ENCODE results near the gene TMEM92.

Gene TMEM92

GRCh38 chr17:50263331-50264262 is 10.7 kb upstream of the TMEM92 start:
- peaks cover 3% of the 10 kb centered on the region; the same call in 1 of the 2 replicates for H3K4me1 ChIP-seq (ENCODE audit: insufficient read depth, low read length)
- no peaks in the 10 kb centered on the region for H3K9me3 ChIP-seq (ENCODE audit: insufficient read depth, low read depth, low read length)
- H3K36me3 ChIP-seq (ENCODE audit: insufficient read depth, low read depth, low read length), result no peaks in the 10 kb centered on the region
- H3K4me3 ChIP-seq (ENCODE audit: low read length), result peak overlapping the region; percentile 58; the same call in 1 of the 2 replicates
- no peaks in the 10 kb centered on the region; the same call in 1 of the 2 replicates for H3K27me3 ChIP-seq (ENCODE audit: insufficient read depth, low read length)
- no peak overlapping the region for H3K27ac ChIP-seq (ENCODE audit: low read length)
- H3K9ac ChIP-seq (ENCODE audit: low read depth, low read length), result peak overlapping the region; percentile 10; the same call in 1 of the 2 replicates

GRCh38 chr17:50264263-50265113 is 9.8 kb upstream of the TMEM92 start:
- Histone ChIP-seq H3K4me1 (ENCODE audit: insufficient read depth, low read length) (peaks cover 3% of the 10 kb centered on the region; the same call in 1 of the 2 replicates), H3K27me3 (ENCODE audit: insufficient read depth, low read length) (no peaks in the 10 kb centered on the region; the same call in 1 of the 2 replicates), H3K4me3 (ENCODE audit: low read length) (peak overlapping the region; percentile 58; the same call in 1 of the 2 replicates), H3K36me3 (ENCODE audit: insufficient read depth, low read depth, low read length) (no peaks in the 10 kb centered on the region), H3K9me3 (ENCODE audit: insufficient read depth, low read depth, low read length) (no peaks in the 10 kb centered on the region), H3K9ac (ENCODE audit: low read depth, low read length) (peak overlapping the region; percentile 10; the same call in 1 of the 2 replicates), H3K27ac (ENCODE audit: low read length) (no peak overlapping the region)

- no peak overlapping the region for H3K9ac ChIP-seq (ENCODE audit: low read depth, low read length)
- H3K4me3 ChIP-seq (ENCODE audit: low read length), result no peak overlapping the region
- H3K27ac ChIP-seq (ENCODE audit: low read length), result no peak overlapping the region
- H3K4me1 ChIP-seq (ENCODE audit: insufficient read depth, low read length), result peaks cover 3% of the 10 kb centered on the region; the same call in 1 of the 2 replicates
- no peaks in the 10 kb centered on the region for H3K9me3 ChIP-seq (ENCODE audit: insufficient read depth, low read depth, low read length)
- H3K36me3 ChIP-seq (ENCODE audit: insufficient read depth, low read depth, low read length), result no peaks in the 10 kb centered on the region
- H3K27me3 ChIP-seq (ENCODE audit: insufficient read depth, low read length), result no peaks in the 10 kb centered on the region; the same call in 1 of the 2 replicates
These were observed 9.1 kb upstream of the TMEM92 start for GRCh38 chr17:50265212-50265611.

- Histone ChIP-seq H3K27me3 (ENCODE audit: insufficient read depth, low read length) (no peaks in the 10 kb centered on the region; the same call in 1 of the 2 replicates), H3K9me3 (ENCODE audit: insufficient read depth, low read depth, low read length) (no peaks in the 10 kb centered on the region), H3K27ac (ENCODE audit: low read length) (no peak overlapping the region), H3K36me3 (ENCODE audit: insufficient read depth, low read depth, low read length) (no peaks in the 10 kb centered on the region), H3K4me1 (ENCODE audit: insufficient read depth, low read length) (peaks cover 9% of the 10 kb centered on the region; the same call in 1 of the 2 replicates), H3K4me3 (ENCODE audit: low read length) (no peak overlapping the region), H3K9ac (ENCODE audit: low read depth, low read length) (no peak overlapping the region)
These were observed 8.5 kb upstream of the TMEM92 start for GRCh38 chr17:50265690-50266315.

- Histone ChIP-seq H3K4me1 (ENCODE audit: insufficient read depth, low read length) (peaks cover 10% of the 10 kb centered on the region; the same call in 1 of the 2 replicates), H3K27me3 (ENCODE audit: insufficient read depth, low read length) (peaks cover 4% of the 10 kb centered on the region; the same call in 1 of the 2 replicates), H3K36me3 (ENCODE audit: insufficient read depth, low read depth, low read length) (no peaks in the 10 kb centered on the region), H3K9me3 (ENCODE audit: insufficient read depth, low read depth, low read length) (no peaks in the 10 kb centered on the region), H3K9ac (ENCODE audit: low read depth, low read length) (no peak overlapping the region), H3K4me3 (ENCODE audit: low read length) (no peak overlapping the region), H3K27ac (ENCODE audit: low read length) (no peak overlapping the region)
These were observed 7.7 kb upstream of the TMEM92 start for GRCh38 chr17:50266384-50267073.

- H3K4me3 ChIP-seq (ENCODE audit: low read length), result no peak overlapping the region
- peaks cover 10% of the 10 kb centered on the region for H3K27me3 ChIP-seq (ENCODE audit: insufficient read depth, low read length)
- H3K9ac ChIP-seq (ENCODE audit: low read depth, low read length), result no peak overlapping the region
- H3K27ac ChIP-seq (ENCODE audit: low read length), result no peak overlapping the region
- peaks cover 10% of the 10 kb centered on the region; the same call in 1 of the 2 replicates for H3K4me1 ChIP-seq (ENCODE audit: insufficient read depth, low read length)
- no peaks in the 10 kb centered on the region for H3K36me3 ChIP-seq (ENCODE audit: insufficient read depth, low read depth, low read length)
- H3K9me3 ChIP-seq (ENCODE audit: insufficient read depth, low read depth, low read length), result no peaks in the 10 kb centered on the region
These were observed 7.0 kb upstream of the TMEM92 start for GRCh38 chr17:50267074-50267841.

- Histone ChIP-seq H3K27ac (ENCODE audit: low read length) (no peak overlapping the region), H3K9ac (ENCODE audit: low read depth, low read length) (no peak overlapping the region), H3K4me1 (ENCODE audit: insufficient read depth, low read length) (peaks cover 14% of the 10 kb centered on the region; the same call in 1 of the 2 replicates), H3K9me3 (ENCODE audit: insufficient read depth, low read depth, low read length) (no peaks in the 10 kb centered on the region), H3K27me3 (ENCODE audit: insufficient read depth, low read length) (peaks cover 17% of the 10 kb centered on the region), H3K4me3 (ENCODE audit: low read length) (no peak overlapping the region), H3K36me3 (ENCODE audit: insufficient read depth, low read depth, low read length) (no peaks in the 10 kb centered on the region)
These were observed 6.2 kb upstream of the TMEM92 start for GRCh38 chr17:50268026-50268425.

GRCh38 chr17:50268743-50269275 is 5.5 kb upstream of the TMEM92 start:
- Histone ChIP-seq H3K36me3 (ENCODE audit: insufficient read depth, low read depth, low read length) (no peaks in the 10 kb centered on the region), H3K27me3 (ENCODE audit: insufficient read depth, low read length) (peaks cover 21% of the 10 kb centered on the region), H3K27ac (ENCODE audit: low read length) (no peak overlapping the region), H3K9ac (ENCODE audit: low read depth, low read length) (no peak overlapping the region), H3K4me1 (ENCODE audit: insufficient read depth, low read length) (peaks cover 11% of the 10 kb centered on the region; the same call in 1 of the 2 replicates), H3K9me3 (ENCODE audit: insufficient read depth, low read depth, low read length) (no peaks in the 10 kb centered on the region), H3K4me3 (ENCODE audit: low read length) (no peak overlapping the region)

- H3K4me1 ChIP-seq (ENCODE audit: insufficient read depth, low read length), result peaks cover 13% of the 10 kb centered on the region; the same call in 1 of the 2 replicates
- H3K4me3 ChIP-seq (ENCODE audit: low read length), result no peak overlapping the region
- H3K9ac ChIP-seq (ENCODE audit: low read depth, low read length), result peak overlapping the region; percentile 31; the same call in 1 of the 2 replicates
These were observed 4.5 kb upstream of the TMEM92 start for GRCh38 chr17:50269477-50270434.

More at GRCh38 chr17:50269477-50270434, 4.5 kb upstream of the TMEM92 start:
- H3K27me3 ChIP-seq (ENCODE audit: insufficient read depth, low read length), result peaks cover 21% of the 10 kb centered on the region
- no peaks in the 10 kb centered on the region for H3K36me3 ChIP-seq (ENCODE audit: insufficient read depth, low read depth, low read length)
- no peaks in the 10 kb centered on the region for H3K9me3 ChIP-seq (ENCODE audit: insufficient read depth, low read depth, low read length)
- no peak overlapping the region for H3K27ac ChIP-seq (ENCODE audit: low read length)

Measured in iPS-20b (cell line).